Fibroblast of peridontal ligament (primary cell): Measurements from ENCODE around the gene PLCL2.

Experiments used
- DNase-seq: peaks from one replicate; pipeline ENCODE4 v3.0.0-alpha.2; 2010; ENCODE audit errors: extremely low read depth

PLCL2 gene

GRCh38 chr3:16893618-16894200, 9.0 kb downstream of the PLCL2 start:
- DNase-seq: no peak

- no peak for DNase-seq
These were observed 11.4 kb downstream of the PLCL2 start for GRCh38 chr3:16896094-16896627.

GRCh38 chr3:16896820-16897219, 12.1 kb downstream of the PLCL2 start:
- no peak for DNase-seq

- DNase-seq: no peak
These were observed 12.6 kb downstream of the PLCL2 start for GRCh38 chr3:16897254-16897926.

GRCh38 chr3:16898595-16899395, 14.0 kb downstream of the PLCL2 start:
- no peak for DNase-seq

GRCh38 chr3:16899919-16900318, 15.2 kb downstream of the PLCL2 start:
- no peak for DNase-seq

- DNase-seq: no peak
These were observed 16.2 kb downstream of the PLCL2 start for GRCh38 chr3:16900779-16901440.

- DNase-seq: no peak
These were observed 20.0 kb downstream of the PLCL2 start for GRCh38 chr3:16904423-16905417.

GRCh38 chr3:16905704-16906103, 20.9 kb downstream of the PLCL2 start:
- DNase-seq: no peak

- peak; percentile 61 for DNase-seq
These were observed 21.9 kb downstream of the PLCL2 start for GRCh38 chr3:16906682-16907081.

GRCh38 chr3:16907243-16907642, 22.5 kb downstream of the PLCL2 start:
- no peak for DNase-seq

GRCh38 chr3:16908016-16908807, 23.5 kb downstream of the PLCL2 start:
- DNase-seq: no peak

GRCh38 chr3:16908896-16909295, 24.1 kb downstream of the PLCL2 start:
- DNase-seq: no peak

GRCh38 chr3:16909802-16910201, 25.0 kb downstream of the PLCL2 start:
- no peak for DNase-seq

- DNase-seq: no peak
These were observed 25.5 kb downstream of the PLCL2 start for GRCh38 chr3:16910207-16910606.

GRCh38 chr3:16911916-16912315, 27.2 kb downstream of the PLCL2 start:
- no peak for DNase-seq

- no peak for DNase-seq
These were observed 27.9 kb downstream of the PLCL2 start for GRCh38 chr3:16912400-16913263.

GRCh38 chr3:16913264-16913580, 28.5 kb downstream of the PLCL2 start:
- no peak for DNase-seq

GRCh38 chr3:16916840-16917239, 32.1 kb downstream of the PLCL2 start:
- no peak for DNase-seq
